ENCODE data around the gene NKAIN1.
A peak's percentile ranks its signal among the peaks of the same experiment; 100 is the strongest.

NKAIN1 gene

GRCh38 chr1:31191281-31191680, 48.4 kb downstream of the NKAIN1 start:
- Histone ChIP-seq H3K27ac (no peak overlapping the region), H3K27me3 (replicated peaks) (peaks cover 6% of the 10 kb centered on the region), H3K36me3 (replicated peaks) (no peaks in the 10 kb centered on the region), H3K4me3 (ENCODE audit: low read depth, low read length) (no peak overlapping the region)
- DNase-seq, result no peak
- TF ChIP-seq, protein P1, sequence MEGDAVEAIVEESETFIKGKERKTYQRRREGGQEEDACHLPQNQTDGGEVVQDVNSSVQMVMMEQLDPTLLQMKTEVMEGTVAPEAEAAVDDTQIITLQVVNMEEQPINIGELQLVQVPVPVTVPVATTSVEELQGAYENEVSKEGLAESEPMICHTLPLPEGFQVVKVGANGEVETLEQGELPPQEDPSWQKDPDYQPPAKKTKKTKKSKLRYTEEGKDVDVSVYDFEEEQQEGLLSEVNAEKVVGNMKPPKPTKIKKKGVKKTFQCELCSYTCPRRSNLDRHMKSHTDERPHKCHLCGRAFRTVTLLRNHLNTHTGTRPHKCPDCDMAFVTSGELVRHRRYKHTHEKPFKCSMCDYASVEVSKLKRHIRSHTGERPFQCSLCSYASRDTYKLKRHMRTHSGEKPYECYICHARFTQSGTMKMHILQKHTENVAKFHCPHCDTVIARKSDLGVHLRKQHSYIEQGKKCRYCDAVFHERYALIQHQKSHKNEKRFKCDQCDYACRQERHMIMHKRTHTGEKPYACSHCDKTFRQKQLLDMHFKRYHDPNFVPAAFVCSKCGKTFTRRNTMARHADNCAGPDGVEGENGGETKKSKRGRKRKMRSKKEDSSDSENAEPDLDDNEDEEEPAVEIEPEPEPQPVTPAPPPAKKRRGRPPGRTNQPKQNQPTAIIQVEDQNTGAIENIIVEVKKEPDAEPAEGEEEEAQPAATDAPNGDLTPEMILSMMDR (IDR thresholded peaks at IDR 0.05; ENCODE audit: low read depth, low read length, missing control alignments), result no peak
- in situ Hi-C loops (cut with HindIII; ENCODE audit: low pct_ligation_motif_present, low sequenced_read_pairs), result no loop called here

- Histone ChIP-seq H3K27me3 (replicated peaks) (peaks cover 6% of the 10 kb centered on the region), H3K36me3 (replicated peaks) (no peaks in the 10 kb centered on the region), H3K4me3 (ENCODE audit: low read depth, low read length) (no peak overlapping the region), H3K27ac (no peak overlapping the region)
- in situ Hi-C loops (cut with HindIII; ENCODE audit: low pct_ligation_motif_present, low sequenced_read_pairs), result no loop called here
- DNase-seq, result no peak
- TF ChIP-seq, protein P1 (IDR thresholded peaks at IDR 0.05; ENCODE audit: low read depth, low read length, missing control alignments), result no peak
Observed at GRCh38 chr1:31189696-31190674, 49.7 kb downstream of the NKAIN1 start.

- DNase-seq, result peak; percentile 29
- H3K36me3 ChIP-seq (replicated peaks), result no peaks in the 10 kb centered on the region
- H3K27ac ChIP-seq, result no peak overlapping the region
- no peak overlapping the region for H3K4me3 ChIP-seq (ENCODE audit: low read depth, low read length)
- in situ Hi-C loops (cut with HindIII; ENCODE audit: low pct_ligation_motif_present, low sequenced_read_pairs), result no loop called here
- TF ChIP-seq, protein P1 (IDR thresholded peaks at IDR 0.05; ENCODE audit: low read depth, low read length, missing control alignments), result peak; percentile 88
- peaks cover 6% of the 10 kb centered on the region for H3K27me3 ChIP-seq (replicated peaks)
Observed at GRCh38 chr1:31183927-31184554, 55.6 kb downstream of the NKAIN1 start.

- H3K4me3 ChIP-seq (ENCODE audit: low read depth, low read length), result no peak overlapping the region
- H3K27ac ChIP-seq, result no peak overlapping the region
- TF ChIP-seq, protein P1 (IDR thresholded peaks at IDR 0.05; ENCODE audit: low read depth, low read length, missing control alignments), result no peak
- no peaks in the 10 kb centered on the region for H3K36me3 ChIP-seq (replicated peaks)
- in situ Hi-C loops (cut with HindIII; ENCODE audit: low pct_ligation_motif_present, low sequenced_read_pairs), result no loop called here
- DNase-seq, result no peak
- H3K27me3 ChIP-seq (replicated peaks), result peaks cover 6% of the 10 kb centered on the region
Observed at GRCh38 chr1:31183126-31183525, 56.6 kb downstream of the NKAIN1 start.

DNA sequence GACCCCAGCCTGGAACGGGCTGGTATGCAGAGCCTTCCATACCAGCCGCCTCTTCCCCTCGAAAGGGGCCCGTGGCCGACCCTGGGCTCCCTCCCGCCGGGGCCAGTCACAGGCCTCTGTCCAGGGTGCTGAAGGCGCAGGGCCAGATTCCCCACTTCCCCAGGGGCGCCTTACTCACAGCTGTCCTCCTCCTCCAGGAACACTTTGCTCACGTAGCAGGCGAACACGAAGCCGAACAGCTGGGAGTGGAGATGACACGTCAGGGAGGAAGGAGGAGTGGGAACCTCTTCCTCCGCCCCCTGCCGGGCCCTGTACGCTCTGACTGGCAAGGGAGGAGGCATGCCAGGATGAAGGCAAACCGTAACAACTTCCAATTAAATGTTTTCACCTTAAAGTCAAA, 57.3 kb downstream of the NKAIN1 start:
- in situ Hi-C loops (cut with HindIII; ENCODE audit: low pct_ligation_motif_present, low sequenced_read_pairs), result no loop called here
- TF ChIP-seq, protein P1 (IDR thresholded peaks at IDR 0.05; ENCODE audit: low read depth, low read length, missing control alignments), result peak; percentile 63
- Histone ChIP-seq H3K36me3 (replicated peaks) (no peaks in the 10 kb centered on the region), H3K27me3 (replicated peaks) (peaks cover 2% of the 10 kb centered on the region), H3K4me3 (ENCODE audit: low read depth, low read length) (peak overlapping the region; percentile 17), H3K27ac (no peak overlapping the region)
- DNase-seq, result peak; percentile 82

Measured in brain microvascular endothelial cell (primary cell).